ENCODE results near the gene ABCA7. TPM values are rescaled to one million over a fixed set of nuclear protein-coding genes. Genes with fewer than 3 reads are reported as not detected.

The ABCA7 gene
- total RNA-seq, 1 donor from 2014 or later = 3.5 TPM

DNA sequence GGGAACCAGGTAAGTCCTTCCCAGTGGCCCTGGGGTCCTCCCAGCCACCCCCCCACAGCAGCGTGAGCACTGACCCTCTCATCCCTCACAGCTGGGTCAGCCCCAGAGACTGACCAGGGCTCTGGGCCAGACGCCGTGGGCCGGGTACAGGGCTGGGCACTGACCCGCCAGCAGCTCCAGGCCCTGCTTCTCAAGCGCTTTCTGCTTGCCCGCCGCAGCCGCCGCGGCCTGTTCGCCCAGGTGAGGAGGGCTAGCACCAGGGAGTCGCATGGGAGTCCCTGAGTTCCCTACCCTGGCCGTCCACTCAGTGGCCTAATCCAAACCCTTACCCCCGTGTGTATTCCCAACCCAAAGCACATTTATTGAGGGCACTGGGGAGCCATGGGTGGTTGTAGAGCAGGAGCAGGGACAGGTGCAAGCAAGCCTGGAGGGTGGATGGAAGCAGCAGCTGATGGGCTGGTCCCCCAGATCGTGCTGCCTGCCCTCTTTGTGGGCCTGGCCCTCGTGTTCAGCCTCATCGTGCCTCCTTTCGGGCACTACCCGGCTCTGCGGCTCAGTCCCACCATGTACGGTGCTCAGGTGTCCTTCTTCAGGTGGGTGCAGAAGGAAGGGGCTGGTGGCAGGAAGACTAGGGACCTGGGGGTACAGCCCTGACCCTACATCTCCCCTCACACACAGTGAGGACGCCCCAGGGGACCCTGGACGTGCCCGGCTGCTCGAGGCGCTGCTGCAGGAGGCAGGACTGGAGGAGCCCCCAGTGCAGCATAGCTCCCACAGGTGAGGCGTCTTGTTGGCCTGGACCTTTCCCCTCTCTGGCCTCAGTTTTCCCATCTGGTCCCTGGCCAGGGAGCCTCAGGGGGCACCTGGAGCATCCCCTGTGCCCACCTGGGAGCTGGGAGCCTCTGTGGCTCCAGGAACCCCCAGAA lies 14.5 kb downstream of the ABCA7 start:
- no peak for DNase-seq (ENCODE audit: low read depth, low spot score)

DNA sequence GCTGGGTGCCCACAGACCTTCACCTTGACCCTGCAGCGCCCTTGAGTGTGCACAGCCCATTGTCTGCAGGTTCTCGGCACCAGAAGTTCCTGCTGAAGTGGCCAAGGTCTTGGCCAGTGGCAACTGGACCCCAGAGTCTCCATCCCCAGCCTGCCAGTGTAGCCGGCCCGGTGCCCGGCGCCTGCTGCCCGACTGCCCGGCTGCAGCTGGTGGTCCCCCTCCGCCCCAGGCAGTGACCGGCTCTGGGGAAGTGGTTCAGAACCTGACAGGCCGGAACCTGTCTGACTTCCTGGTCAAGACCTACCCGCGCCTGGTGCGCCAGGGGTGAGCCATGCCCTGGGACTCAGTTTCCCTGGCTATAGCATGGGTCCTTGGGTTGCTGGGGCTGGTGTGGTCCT lies 15.1 kb downstream of the ABCA7 start:
- DNase-seq (ENCODE audit: low read depth, low spot score) = no peak

DNA sequence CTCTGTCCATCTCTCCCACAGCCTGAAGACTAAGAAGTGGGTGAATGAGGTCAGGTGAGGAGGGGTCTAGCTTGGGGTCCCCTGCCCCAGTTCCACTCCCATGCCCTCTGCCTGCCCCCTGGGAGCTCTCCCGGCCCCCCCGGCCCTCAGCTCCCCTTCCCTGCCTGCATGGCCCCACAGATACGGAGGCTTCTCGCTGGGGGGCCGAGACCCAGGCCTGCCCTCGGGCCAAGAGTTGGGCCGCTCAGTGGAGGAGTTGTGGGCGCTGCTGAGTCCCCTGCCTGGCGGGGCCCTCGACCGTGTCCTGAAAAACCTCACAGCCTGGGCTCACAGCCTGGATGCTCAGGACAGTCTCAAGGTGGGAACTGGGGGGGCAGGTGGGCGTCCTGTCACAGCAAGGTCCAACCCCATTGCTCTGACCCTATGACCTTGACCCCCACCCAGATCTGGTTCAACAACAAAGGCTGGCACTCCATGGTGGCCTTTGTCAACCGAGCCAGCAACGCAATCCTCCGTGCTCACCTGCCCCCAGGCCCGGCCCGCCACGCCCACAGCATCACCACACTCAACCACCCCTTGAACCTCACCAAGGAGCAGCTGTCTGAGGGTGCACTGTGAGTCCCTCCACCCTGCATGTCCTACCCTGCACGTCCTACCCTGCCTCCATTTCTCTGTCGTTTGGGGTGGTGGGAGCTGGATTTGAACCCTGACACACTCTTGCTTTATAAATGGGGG lies 16.1 kb downstream of the ABCA7 start:
- DNase-seq (ENCODE audit: low read depth, low spot score) = no peak

DNA sequence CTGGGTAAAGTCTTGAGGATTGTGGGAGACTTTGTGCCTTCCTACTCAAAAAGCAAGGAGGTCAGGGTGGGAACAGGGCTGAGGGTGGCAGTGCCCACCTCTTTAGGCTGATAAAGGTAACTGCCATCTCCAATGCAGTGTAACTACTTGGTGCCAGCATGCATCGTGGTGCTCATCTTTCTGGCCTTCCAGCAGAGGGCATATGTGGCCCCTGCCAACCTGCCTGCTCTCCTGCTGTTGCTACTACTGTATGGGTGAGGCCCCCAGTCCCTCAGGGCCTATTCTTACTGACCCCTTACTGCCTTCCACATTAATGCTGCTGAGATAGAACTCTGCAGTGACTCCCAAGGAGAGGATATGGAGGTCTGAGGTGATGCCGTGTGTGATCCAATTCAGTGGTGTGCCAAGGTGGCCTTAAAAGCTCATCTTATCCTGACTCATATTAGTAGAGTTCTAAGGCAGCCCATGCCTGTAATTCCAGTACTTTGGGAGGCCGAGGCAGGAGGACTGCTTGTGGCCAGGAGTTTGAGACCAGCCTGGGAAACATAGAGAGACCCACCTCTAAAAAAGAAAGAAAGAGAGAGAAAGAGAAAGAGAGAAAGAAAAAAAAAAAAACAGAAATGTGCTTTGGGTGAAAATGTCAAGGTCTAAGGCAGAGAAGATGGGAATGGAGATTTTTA lies 17.4 kb downstream of the ABCA7 start:
- no peak for DNase-seq (ENCODE audit: low read depth, low spot score)

DNA sequence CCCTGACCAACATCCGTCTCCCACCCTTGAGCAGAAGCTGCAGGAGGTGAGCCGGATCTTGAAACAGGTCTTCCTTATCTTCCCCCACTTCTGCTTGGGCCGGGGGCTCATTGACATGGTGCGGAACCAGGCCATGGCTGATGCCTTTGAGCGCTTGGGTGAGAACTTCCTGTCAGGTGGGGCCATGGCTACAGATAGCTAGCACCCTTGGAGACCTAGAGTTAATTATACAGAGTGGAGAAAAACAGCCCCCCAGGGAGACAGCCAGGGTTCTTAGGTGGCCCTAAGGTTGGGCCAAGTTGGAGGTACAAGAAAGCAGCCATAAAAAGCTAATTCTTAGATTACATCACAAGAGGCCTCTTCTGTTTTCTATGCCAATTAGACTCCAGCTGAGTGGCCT lies 18.2 kb downstream of the ABCA7 start:
- no peak for DNase-seq (ENCODE audit: low read depth, low spot score)

DNA sequence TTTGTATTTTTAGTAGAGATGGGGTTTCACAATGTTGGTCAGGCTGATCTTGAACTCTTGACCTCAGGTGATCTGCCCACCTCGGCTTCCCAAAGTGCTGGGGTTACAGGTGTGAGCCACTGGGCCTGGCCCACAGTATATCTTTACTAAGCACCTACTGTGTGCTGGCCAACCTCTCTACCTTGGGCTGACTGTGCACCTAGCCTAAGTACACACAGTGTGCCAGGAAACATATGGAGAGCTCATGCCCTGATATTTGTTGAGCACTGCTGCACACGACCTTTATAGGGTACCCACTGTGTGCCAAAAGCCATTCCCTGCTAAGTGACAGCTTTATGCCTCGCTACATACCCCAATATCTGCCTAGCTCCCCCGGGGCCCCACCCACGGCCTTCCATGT lies 20.8 kb downstream of the ABCA7 start:
- no peak for DNase-seq (ENCODE audit: low read depth, low spot score)

DNA sequence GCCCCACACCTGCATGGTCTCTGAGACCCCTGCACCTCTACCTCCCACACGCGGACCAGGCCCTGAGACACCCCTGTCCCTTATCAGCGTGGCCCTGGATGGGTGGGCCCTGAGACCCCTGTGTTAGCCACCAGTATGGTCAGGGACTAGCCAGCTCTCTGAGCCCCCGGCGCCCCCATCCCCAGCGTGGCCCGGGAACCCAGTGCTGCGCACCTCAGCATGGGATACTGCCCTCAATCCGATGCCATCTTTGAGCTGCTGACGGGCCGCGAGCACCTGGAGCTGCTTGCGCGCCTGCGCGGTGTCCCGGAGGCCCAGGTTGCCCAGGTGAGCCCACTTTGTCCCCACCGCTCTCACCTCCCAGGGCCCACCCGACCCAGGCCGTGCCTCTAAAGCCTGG lies 22.1 kb downstream of the ABCA7 start:
- no peak for DNase-seq (ENCODE audit: low read depth, low spot score)

DNA sequence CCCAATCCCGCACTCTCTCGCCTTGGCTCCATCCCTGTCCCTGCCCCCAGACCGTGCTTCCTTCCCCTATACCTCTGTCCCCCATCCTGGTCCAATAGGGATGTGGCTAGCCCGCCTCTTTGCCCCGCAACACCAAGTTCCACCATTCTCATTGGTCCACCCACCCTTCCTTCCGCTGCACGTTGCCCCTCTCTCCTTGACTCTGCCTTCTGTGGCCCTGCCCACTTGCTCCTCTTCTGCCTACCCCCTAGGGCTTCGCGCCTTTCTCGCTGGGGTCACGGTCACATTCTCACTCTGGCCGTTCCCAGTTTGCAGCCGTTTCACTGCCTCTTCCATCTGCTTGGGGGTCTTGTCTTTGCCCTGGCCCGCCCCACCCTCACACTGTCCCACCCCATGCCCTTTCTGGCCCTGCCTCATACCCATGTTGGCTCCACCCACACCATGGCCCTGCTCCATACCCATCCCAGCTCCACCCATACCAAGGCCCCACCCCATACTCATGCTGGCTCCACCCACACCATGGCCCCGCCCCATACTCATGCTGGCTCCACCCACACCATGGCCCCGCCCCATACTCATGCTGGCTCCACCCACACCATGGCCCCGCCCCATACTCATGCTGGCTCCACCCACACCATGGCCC lies 22.6 kb downstream of the ABCA7 start:
- no peak for DNase-seq (ENCODE audit: low read depth, low spot score)

DNA sequence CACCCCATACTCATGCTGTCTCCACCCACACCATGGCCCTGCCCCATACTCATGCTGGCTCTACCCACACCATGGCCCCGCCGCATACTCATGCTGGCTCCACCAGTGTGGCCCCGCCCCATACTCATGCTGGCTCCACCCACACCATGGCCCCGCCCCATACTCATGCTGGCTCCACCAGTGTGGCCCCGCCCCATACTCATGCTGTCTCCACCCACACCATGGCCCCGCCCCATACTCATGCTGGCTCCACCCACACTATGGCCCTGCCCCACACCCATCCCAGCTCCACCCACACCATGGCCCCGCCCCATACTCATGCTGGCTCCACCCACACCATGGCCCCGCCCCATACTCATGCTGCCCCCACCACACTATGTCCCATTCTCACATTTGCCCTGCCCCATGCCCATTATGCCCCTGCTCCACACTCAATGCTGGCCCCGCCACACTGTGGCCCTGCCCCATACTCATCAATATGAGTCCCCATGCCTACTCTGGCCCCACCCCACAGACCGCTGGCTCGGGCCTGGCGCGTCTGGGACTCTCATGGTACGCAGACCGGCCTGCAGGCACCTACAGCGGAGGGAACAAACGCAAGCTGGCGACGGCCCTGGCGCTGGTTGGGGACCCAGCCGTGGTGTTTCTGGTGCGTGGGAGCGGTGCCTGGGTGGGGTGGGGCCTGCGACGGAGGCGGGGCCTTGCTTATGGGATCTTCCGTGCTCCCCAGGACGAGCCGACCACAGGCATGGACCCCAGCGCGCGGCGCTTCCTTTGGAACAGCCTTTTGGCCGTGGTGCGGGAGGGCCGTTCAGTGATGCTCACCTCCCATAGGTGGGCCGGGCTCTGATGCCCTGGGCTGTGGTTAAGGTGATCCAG lies 23.4 kb downstream of the ABCA7 start:
- no peak for DNase-seq (ENCODE audit: low read depth, low spot score)

DNA sequence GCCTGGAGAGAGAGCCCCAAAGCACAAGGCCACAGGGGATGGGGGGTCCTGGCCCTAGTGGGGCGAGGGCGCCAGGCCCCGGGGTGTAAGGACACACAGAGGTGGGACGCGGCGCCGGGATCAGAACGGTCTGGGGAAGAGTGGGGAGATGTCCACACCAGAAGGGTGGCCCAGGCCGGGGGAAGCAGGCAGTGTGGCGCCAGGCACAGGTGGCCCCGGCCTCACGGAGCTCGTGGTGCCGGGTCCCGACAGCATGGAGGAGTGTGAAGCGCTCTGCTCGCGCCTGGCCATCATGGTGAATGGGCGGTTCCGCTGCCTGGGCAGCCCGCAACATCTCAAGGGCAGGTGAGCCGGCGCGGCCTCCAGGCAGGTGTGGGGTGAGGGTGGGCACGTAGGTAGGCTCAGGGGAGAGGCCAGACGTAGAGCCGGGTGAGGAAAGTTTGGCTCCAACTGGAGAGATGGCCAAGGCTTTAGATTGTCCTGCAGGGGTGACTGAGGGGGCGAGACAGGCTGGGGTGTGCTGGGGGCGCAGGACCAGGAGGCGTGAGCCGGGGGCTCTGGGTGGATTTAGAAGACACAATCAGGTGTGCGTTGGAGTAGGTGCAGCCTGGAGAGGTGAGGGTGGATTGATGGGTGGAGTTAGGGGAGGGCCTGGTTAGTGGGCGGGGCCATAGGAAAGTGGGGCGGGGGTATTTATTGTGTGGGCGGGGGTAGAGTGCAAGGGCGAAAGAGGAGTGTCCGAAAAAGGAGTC lies 24.2 kb downstream of the ABCA7 start:
- no peak for DNase-seq (ENCODE audit: low read depth, low spot score)

DNA sequence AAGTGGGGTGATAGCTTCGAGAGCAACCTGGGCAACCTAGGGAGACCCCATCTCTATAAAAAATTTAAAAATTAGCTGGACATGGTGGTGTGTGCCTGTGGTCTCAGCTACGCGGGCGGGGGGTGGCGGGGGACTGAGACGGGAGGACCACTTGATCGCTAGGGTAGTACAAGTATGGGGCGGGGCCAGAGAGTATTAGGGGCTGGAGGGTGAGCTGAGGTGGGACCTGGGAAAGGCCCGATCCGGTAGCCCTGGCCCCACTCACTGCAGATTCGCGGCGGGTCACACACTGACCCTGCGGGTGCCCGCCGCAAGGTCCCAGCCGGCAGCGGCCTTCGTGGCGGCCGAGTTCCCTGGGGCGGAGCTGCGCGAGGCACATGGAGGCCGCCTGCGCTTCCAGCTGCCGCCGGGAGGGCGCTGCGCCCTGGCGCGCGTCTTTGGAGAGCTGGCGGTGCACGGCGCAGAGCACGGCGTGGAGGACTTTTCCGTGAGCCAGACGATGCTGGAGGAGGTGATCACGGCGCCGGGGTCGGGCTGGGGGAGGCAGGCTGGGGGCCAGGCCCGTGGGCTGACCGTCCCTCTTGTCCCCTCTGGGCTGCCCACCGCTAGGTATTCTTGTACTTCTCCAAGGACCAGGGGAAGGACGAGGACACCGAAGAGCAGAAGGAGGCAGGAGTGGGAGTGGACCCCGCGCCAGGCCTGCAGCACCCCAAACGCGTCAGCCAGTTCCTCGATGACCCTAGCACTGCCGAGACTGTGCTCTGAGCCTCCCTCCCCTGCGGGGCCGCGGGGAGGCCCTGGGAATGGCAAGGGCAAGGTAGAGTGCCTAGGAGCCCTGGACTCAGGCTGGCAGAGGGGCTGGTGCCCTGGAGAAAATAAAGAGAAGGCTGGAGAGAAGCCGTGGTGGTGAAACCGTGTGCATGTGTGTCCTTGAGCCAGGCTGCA lies 25.0 kb downstream of the ABCA7 start:
- no peak for DNase-seq (ENCODE audit: low read depth, low spot score)

DNA sequence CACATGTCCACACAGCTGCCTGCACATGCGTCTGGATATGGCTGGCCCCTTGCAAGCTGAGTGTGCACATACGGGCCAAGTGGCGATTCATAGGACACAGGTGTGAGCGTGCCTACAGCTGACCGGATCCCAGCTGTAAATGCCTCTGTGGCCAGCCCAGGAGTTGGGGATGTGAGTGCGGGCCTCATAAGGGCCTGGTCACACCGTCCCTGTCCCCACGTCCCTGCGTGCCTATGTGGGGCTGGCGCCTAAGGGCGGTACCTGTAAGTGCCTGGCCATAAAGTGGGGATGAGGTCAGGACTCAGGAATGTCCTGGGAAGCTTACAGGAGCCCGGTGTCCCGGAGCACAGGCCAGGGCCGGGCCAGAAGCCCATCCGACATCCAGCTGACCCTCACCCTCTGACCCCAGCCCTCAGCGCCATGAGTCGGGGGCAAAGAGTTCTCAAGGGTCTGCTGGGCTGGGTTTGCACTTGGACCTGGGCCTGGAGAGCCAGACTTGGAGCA lies 25.8 kb downstream of the ABCA7 start:
- DNase-seq (ENCODE audit: low read depth, low spot score) = no peak

DNA sequence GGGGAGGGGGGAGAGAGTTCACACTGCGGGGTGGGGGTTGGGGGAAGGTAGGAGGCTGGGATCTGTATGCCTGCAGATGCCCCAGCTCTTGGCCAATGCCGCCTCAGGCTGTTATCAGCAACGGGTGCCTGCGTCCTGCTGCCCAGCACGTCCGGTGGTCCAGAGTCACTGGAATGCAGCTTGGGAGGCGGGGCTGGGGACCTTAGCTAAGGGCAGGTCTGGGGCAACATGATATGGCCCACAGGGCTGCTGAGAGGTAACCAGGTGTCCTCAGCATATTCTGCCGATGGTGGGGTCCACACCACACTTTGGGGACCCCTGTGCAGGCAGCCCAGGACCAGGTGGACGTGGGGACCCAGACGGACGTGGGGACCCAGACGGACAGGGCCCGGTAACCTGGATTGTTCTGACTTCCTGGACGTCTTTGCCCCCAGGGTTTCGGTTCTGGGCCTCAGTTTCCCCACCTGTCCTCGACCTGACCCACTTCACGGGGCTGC lies 26.4 kb downstream of the ABCA7 start:
- DNase-seq (ENCODE audit: low read depth, low spot score) = no peak

DNA sequence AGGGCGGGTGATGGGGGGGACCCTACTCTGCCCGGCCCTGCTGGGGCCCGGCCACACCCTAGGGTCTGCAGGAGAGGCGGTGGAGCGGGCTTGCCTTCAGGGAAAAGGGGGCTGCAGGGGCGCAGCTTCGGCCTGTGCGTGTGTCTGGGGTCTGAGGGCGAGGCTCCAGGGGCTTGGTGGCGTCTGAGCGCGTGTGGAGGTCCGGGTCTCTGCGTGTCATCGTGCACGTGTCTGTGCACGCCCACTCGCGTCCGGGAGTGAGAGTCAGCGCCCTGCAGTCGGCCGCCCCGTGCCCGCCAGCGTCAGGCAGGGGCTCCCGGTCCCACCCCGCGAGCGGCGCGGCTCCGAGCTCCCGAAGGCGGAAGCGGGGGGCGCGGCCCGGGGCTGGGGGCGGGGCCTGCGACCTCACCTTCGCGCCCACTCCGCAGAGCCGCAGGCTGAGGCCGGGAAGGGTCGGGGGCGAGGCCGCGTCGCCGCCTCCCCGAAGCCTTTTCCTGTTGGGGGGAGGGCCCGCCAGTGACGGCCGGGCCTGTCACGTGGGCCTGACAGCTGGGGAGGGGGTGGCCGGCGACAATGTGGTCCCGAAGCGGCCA lies 26.9 kb downstream of the ABCA7 start, which contains the start of gene ARHGAP45:
Gene ARHGAP45, plus strand, starts transcription at position 420 of the 593 bp plus-strand sequence. CDS start 239 bp downstream, outside the sequence.
- DNase-seq (ENCODE audit: low read depth, low spot score) = no peak

DNA sequence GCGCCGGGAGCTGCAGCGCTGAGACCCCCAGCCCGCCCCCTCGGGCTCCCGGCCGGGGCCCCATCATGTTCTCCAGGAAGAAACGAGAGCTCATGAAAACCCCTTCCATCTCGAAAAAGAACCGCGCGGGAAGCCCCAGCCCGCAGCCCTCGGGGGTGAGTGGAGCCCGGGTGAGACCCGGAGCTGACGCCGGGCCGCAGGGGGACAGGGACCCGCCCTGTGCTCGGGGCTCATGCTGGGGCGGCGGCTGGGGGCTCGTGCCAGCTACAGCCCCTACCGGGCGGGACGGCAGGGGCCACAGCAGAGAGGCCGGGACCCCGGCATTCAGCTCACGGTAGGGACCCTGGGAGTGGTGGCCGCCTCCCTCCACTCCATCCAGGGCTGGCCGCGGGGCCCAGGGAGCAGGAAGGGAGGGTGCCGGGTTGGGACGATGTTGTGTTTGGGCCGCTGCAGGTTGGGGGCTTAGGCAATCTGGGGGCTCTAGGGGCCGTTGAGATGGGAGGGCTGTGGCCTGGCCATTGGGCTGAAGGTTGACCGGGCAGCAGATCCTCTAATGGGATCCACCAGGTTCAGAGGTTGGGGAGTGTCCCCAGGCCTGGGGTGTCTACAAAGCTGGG lies 27.5 kb downstream of the ABCA7 start:
- no peak for DNase-seq (ENCODE audit: low read depth, low spot score)

DNA sequence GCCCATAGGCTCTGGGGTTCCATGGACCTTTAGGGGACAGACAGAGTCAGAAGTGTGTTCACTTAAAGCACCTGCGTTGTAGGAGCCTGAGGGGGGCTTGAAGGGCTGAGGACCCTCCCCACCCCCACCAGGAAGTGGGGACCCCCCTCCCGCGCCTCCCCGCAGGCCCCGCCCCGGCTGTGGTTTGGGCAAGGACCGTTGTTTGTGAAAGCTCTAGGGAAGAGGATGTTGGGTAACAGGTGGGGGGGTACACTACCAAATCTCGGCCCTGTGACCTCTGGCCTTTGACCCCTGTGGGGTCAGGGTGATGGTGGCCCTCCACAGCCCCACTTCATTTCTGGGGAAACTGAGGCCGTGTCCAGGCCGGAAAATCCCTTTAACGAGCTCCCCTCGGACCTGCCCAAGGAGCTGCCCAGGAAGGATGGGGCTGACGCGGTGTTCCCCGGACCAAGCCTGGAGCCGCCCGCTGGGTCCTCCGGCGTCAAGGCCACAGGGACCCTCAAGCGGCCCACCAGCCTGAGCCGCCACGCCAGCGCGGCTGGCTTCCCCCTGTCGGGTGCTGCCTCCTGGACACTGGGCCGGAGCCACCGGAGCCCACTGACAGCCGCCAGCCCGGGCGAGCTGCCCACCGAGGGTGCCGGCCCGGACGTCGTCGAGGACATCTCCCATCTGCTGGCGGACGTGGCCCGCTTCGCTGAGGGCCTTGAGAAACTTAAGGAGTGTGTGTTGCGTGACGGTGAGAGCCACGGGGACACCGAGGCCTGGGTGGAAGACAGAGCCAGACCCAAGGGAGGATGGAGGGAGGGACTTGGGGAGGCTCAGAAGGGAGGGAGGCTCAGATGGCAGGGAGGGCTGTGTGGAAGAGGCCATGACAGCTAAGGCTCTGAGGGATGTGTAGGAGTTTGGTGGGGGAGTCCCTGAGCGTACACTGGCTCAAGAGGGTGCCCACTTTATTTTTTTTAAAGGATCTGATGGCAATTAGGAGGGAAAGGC lies 28.4 kb downstream of the ABCA7 start:
- no peak for DNase-seq (ENCODE audit: low read depth, low spot score)

All from pulmonary artery endothelial cell (primary cell).